HG02642 (cell line): ENCODE data around the gene CRYBG3.
A peak's percentile ranks its signal among the peaks of the same experiment; 100 is the strongest.
"Not testable (repeated sequence)": the region's sequence is repeated elsewhere in the genome, so short reads cannot be mapped to it uniquely, and the experiment has no call there.

Source experiments
- ATAC-seq: cut with Tn5 transposase; IDR thresholded peaks from one replicate; pipeline ENCODE4 v1.9.1; 2021; ENCODE audit warnings: mild to moderate bottlenecking; ENCODE audit not compliant: unreplicated experiment, poor library complexity

The CRYBG3 gene

DNA sequence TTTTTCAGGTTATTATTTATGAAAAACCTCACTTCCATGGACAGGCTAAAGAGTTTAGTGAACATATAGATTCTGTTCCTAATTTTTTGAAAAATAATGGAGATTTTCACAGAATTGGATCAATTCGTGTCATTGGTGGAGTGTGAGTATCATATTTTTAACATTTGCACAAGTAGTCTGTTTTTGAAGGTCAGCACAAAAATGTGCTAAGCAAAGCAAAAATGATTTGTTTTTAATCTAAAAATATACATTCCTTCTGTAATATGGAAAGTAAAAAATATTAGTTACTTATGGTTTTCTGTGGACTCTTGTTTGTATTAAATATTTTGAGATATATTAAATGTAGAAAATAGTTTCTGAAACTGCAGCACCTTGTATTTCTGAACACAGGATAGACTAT, 71.0 kb downstream of the CRYBG3 start:
- ATAC-seq = no peak

DNA sequence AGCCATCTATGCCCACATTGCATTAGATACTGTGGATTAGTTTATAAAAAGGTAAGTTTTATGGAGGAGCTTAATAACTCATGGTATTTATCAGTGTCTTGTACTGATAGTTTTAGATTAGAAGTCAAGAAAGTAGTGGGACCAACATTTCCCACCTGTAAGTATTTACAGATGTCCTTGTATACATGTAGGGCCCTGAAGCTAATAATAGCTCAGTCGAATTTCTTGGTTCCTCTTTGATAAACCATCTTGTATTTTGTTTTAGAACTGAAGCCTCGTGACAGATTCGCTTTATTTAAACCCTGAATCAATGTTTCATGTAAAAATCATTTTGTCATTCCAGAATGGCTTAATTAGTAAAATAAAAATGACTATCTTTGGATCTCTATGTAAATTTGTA, 73.4 kb downstream of the CRYBG3 start:
- ATAC-seq = peak; percentile 75

GRCh38 chr3:97896129-97896528, 74.3 kb downstream of the CRYBG3 start:
- ATAC-seq = no peak

DNA sequence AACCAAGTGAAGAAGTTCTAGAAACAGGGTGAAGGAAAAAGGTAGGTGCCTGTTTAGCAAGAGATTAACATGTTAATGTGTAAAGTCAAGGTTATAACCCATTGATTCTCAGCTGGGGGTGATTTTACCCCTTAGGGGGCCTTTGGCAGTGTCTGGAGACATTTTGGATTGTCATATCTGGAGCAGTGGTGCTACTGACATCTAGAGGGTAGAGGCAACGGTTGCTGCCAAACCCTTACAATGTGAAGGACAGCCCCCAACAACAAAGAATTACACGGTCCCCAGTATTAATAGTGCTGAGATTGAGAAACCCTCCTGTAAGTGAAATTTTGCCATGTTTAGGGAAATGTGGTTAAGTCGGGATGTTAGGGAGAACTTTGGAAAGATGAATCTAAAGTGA, 74.7 kb downstream of the CRYBG3 start:
- no peak for ATAC-seq

DNA sequence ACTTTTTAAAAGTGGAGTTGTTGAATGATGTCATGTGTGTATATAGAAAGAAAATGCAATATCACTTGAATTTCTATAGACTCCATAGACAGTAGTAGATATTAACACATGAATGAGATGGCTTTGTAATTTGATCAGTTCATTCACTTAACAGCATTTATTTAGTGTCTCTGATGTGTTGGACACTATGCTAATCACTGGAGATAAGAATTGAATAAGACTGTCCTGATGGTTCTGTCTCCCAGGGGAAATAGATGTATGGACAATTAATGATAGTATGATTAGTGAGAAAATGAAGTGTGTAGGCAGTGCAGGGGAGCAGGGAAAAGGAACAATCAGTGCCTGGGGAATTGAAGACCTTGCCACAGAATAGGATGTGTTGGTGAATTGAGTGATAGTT, 77.5 kb downstream of the CRYBG3 start:
- no peak for ATAC-seq

- no peak for ATAC-seq
Observed at GRCh38 chr3:97901313-97902248, 79.8 kb downstream of the CRYBG3 start.

- not testable (repeated sequence) for ATAC-seq
Observed at GRCh38 chr3:97909830-97910229, 88.0 kb downstream of the CRYBG3 start.

GRCh38 chr3:97910236-97910831, 88.5 kb downstream of the CRYBG3 start:
- ATAC-seq = peak; percentile 41

- peak; percentile 59 for ATAC-seq
Observed at GRCh38 chr3:97910931-97911351, 89.1 kb downstream of the CRYBG3 start.

GRCh38 chr3:97911459-97911858, 89.6 kb downstream of the CRYBG3 start:
- no peak for ATAC-seq

DNA sequence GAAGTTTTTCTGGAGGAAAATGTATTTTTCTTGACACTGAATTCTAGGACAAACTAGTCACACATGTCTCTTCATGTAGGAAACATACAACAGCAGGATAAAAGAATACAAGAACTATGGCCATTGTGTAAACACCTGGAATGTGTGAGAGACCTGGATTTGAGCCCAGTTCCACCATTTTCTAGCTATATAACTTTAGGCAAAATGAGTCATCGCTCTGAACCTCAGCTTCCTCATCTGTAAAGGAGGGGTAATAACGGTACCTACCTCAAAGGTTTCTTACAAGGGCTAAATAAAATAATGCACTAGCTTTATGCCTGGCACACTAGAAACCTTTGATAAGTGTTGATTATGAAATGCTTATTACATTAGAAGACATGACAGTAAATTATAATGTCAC, 92.6 kb downstream of the CRYBG3 start:
- no peak for ATAC-seq

DNA sequence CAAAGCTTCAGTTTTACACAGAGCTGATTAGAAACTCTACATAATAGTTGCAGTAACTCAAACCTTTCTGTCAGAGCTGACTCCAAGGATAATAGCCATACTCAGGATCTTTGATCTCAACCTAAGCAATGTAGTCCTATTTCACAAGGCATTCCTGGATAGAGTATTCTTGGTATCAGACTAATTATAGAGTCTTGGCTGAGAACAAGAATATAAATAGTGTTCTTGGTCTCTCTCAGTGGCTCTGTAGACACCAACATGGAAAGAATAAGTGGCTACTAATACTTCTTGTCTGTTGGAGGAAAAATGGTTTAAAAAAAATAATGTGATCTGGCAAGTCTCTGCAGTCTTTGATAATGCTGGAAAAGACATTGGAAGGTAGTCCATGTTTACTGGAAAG, 94.8 kb downstream of the CRYBG3 start:
- ATAC-seq = no peak

- no peak for ATAC-seq
Observed at GRCh38 chr3:97917813-97918536, 96.2 kb downstream of the CRYBG3 start.

DNA sequence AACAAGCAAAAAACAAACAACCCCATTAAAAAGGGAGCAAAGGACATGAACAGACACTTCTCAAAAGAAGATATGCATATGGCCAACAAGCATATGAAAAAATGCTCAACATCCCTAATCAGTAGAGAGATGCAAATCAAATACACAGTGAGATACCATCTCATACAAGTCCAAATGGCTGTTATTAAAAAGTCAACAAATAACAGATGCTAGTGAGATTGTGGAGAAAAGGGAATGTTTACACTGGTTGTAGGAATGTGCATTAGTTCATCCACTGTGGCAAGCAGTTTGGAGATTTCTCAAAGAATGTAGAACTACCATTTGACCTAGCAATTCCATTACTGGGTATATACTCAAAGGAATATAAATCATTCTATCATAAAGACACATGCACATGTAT, 105.9 kb downstream of the CRYBG3 start:
- no peak for ATAC-seq

GRCh38 chr3:97928986-97929385, 107.2 kb downstream of the CRYBG3 start:
- no peak for ATAC-seq

GRCh38 chr3:97930018-97930417, 108.2 kb downstream of the CRYBG3 start:
- no peak for ATAC-seq

- no peak for ATAC-seq
Observed at GRCh38 chr3:97931218-97931617, 109.4 kb downstream of the CRYBG3 start.

GRCh38 chr3:97932387-97932801, 110.6 kb downstream of the CRYBG3 start:
- no peak for ATAC-seq

DNA sequence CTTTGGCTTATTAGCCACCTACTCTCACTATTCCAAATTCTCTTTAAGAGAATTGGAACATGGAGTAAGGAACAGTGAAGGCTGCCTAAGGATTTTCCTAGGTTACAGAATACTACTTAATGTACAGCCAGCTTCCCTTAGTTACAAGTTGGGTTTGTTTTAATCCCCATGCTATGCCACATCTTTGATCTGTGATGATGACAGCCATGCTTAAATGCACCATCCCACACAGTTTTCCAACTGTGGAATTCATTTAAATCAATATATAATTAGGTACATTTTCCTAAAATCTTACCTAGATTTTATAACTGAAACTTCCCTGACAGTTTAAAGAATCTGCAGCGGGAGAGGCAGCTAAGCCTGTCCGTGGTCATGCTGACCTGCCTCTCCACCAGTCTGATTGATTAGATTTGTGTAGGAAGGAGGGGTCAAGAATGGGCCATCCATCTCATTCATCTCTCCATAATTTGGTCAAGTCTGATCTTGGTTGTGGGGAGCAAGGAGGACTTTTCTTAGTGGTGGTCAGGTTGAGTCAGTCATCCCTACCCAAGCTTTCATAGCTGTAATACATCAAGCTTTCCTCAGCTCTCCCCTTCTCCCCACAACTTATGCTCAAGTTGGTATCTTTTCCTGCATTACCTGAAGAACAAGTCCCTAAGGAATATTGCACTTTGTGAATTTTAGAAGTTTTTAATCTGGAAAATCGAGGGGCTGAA, 113.3 kb downstream of the CRYBG3 start:
- no peak for ATAC-seq

GRCh38 chr3:97935842-97936241, 114.0 kb downstream of the CRYBG3 start:
- ATAC-seq = no peak
